Measurements from ENCODE around the gene MAP3K20. TPM values are rescaled to one million over a fixed set of nuclear protein-coding genes. Genes with fewer than 3 reads are reported as not detected.

Gene MAP3K20
- total RNA-seq, 2 donors from 2014 or later = 45.9 to 79.6 TPM

DNA sequence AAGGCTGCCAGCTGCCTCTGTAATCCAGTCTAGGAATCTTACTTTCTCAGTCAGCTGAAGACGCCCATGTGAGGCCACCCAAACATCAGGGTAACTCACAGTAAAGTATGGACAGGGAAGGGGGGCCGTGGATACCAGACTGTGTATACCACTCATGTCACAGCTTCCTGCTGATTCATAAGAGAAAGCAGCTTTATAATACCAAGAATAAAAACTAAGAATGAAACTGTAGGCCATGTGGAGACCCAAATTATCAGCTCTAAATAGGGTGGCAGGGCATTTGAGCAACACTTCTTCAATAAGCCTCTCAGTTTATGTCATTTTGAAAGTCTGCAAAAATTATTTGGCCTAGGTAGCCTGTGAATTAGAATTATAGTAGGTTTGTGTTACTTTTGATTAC is 164.0 kb downstream of the MAP3K20 start:
- TF ChIP-seq, protein P1, sequence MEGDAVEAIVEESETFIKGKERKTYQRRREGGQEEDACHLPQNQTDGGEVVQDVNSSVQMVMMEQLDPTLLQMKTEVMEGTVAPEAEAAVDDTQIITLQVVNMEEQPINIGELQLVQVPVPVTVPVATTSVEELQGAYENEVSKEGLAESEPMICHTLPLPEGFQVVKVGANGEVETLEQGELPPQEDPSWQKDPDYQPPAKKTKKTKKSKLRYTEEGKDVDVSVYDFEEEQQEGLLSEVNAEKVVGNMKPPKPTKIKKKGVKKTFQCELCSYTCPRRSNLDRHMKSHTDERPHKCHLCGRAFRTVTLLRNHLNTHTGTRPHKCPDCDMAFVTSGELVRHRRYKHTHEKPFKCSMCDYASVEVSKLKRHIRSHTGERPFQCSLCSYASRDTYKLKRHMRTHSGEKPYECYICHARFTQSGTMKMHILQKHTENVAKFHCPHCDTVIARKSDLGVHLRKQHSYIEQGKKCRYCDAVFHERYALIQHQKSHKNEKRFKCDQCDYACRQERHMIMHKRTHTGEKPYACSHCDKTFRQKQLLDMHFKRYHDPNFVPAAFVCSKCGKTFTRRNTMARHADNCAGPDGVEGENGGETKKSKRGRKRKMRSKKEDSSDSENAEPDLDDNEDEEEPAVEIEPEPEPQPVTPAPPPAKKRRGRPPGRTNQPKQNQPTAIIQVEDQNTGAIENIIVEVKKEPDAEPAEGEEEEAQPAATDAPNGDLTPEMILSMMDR (IDR thresholded peaks at IDR 0.05) = no peak

DNA sequence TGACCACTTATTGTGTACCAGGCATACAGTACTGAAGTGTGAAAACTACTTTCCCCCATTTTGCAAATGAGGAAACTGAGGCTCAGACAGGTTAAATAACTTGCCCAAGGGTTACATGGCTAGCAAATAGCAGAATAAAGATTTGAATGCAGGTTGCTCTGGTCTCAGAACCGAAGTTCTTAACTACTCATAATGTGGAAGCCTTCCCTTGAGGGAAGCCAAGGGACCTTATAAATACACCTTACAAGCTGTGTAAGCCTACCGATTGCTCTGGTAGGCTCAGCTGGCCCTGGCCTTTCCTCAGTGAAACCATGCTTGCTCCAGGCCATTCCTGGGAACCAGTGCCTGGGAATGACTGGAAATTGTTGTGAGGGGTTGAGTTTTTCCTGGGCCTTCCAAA is 164.4 kb downstream of the MAP3K20 start:
- no peak overlapping the region for H3K4me3 ChIP-seq

More for the DNA sequence above, 164.0 kb downstream of the MAP3K20 start:
- DNase-seq (ENCODE audit: low spot score) (no peak), ATAC-seq (ENCODE audit: insufficient number of reproducible peaks, low FRiP score, low read depth) (no peak)
- peaks cover 10% of the 10 kb centered on the region for H3K36me3 ChIP-seq
- no peak overlapping the region for H3K27ac ChIP-seq
- no peaks in the 10 kb centered on the region for H3K27me3 ChIP-seq (replicated peaks; ENCODE audit: insufficient read depth)
- no peaks in the 10 kb centered on the region for H3K4me1 ChIP-seq (ENCODE audit: control insufficient read depth in 1 of 2, low read depth in 2 of 2)
- no peaks in the 10 kb centered on the region for H3K9me3 ChIP-seq
- no peak overlapping the region for H3K4me3 ChIP-seq

DNA sequence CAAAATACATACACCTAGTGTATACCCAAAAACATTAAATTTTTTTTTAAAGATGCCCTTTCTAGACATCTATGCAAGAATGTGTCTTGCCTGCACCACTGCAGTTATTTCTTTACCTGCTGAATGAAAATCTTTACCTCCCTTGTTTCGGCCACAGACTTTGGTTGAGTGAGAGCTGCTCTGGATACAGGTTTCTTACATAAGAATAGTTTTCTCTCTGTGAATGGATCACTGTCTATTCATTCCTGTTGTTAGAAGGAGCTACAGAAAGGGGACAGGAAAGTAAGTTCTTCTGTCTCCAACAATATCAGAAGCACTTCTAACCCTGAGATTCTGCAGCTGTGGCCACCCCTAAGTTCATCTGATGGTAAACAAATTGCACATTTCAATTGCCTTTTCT is 166.0 kb downstream of the MAP3K20 start:
- no peak overlapping the region for H3K27ac ChIP-seq
- DNase-seq (ENCODE audit: low spot score) (no peak), ATAC-seq (ENCODE audit: insufficient number of reproducible peaks, low FRiP score, low read depth) (no peak)
- H3K27me3 ChIP-seq (replicated peaks; ENCODE audit: insufficient read depth) = no peaks in the 10 kb centered on the region
- no peaks in the 10 kb centered on the region for H3K4me1 ChIP-seq (ENCODE audit: control insufficient read depth in 1 of 2, low read depth in 2 of 2)
- TF ChIP-seq, protein P1 (IDR thresholded peaks at IDR 0.05) = no peak
- H3K36me3 ChIP-seq = peaks cover 10% of the 10 kb centered on the region
- no peak overlapping the region for H3K4me3 ChIP-seq
- H3K9me3 ChIP-seq = no peaks in the 10 kb centered on the region

More for the DNA sequence above, 164.4 kb downstream of the MAP3K20 start:
- H3K27me3 ChIP-seq (replicated peaks; ENCODE audit: insufficient read depth) = no peaks in the 10 kb centered on the region
- TF ChIP-seq, protein P1 (IDR thresholded peaks at IDR 0.05) = no peak
- ATAC-seq (ENCODE audit: insufficient number of reproducible peaks, low FRiP score, low read depth) (no peak), DNase-seq (ENCODE audit: low spot score) (no peak)
- no peaks in the 10 kb centered on the region for H3K4me1 ChIP-seq (ENCODE audit: control insufficient read depth in 1 of 2, low read depth in 2 of 2)
- peaks cover 10% of the 10 kb centered on the region for H3K36me3 ChIP-seq
- H3K9me3 ChIP-seq = no peaks in the 10 kb centered on the region
- no peak overlapping the region for H3K27ac ChIP-seq

DNA sequence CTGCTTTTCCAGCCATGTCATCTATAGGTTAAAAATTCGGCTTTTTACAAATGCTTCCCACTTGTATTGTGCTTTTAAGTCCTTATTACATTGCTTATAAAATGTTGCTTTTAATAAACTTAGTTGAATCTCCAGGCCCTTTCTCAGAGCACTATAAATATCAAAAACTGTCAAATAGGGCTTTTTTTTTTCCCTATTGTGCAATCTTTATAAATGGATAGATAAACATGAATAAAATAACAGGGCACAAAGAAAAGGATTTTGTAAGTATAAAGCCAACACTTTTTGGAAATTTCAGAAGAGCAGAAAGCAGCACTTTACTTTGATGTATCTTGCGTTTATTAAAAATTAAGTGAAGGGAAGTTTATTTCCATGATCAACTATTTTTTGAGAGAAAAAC is 171.5 kb downstream of the MAP3K20 start:
- peaks cover 5% of the 10 kb centered on the region for H3K36me3 ChIP-seq
- no peaks in the 10 kb centered on the region for H3K27me3 ChIP-seq (replicated peaks; ENCODE audit: insufficient read depth)
- ATAC-seq (ENCODE audit: insufficient number of reproducible peaks, low FRiP score, low read depth) = no peak
- H3K4me1 ChIP-seq (ENCODE audit: control insufficient read depth in 1 of 2, low read depth in 2 of 2) = no peaks in the 10 kb centered on the region
- no peak overlapping the region for H3K4me3 ChIP-seq
- TF ChIP-seq, protein P1 (IDR thresholded peaks at IDR 0.05) = no peak
- H3K27ac ChIP-seq = no peak overlapping the region
- no peak for DNase-seq (ENCODE audit: low spot score)
- H3K9me3 ChIP-seq = no peaks in the 10 kb centered on the region

DNA sequence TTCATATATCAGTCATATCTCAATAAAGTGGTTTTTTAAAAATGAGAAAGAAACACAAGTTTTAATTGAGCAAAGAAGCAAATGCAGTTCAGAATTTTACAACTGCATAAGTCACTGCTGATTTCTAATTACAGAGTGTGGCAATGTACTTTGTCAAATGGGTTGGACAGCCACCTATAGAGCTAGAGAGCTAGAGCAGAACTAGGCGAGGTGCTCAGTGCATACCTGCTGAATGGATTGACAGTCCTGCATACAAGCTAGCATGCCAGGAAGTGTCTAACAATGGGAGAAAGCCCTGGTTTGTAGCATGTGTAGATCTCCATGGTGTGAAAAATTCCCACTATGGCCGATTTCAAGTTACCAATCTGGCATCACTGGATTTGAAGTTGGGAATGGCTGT is 172.7 kb downstream of the MAP3K20 start:
- ATAC-seq (ENCODE audit: insufficient number of reproducible peaks, low FRiP score, low read depth) = no peak

More for the DNA sequence above, 172.7 kb downstream of the MAP3K20 start:
- H3K27me3 ChIP-seq (replicated peaks; ENCODE audit: insufficient read depth) = no peaks in the 10 kb centered on the region
- no peak overlapping the region for H3K27ac ChIP-seq
- H3K36me3 ChIP-seq = no peaks in the 10 kb centered on the region
- H3K9me3 ChIP-seq = no peaks in the 10 kb centered on the region
- no peak for DNase-seq (ENCODE audit: low spot score)
- H3K4me3 ChIP-seq = no peak overlapping the region
- TF ChIP-seq, protein P1 (IDR thresholded peaks at IDR 0.05) = no peak
- H3K4me1 ChIP-seq (ENCODE audit: control insufficient read depth in 1 of 2, low read depth in 2 of 2) = no peaks in the 10 kb centered on the region

Measured in thoracic aorta (tissue), 2 donors.